Sigmoid colon (tissue), 7 donors: ENCODE measurements around the gene COX14. TPM values are rescaled to one million over a fixed set of nuclear protein-coding genes. Genes with fewer than 3 reads are reported as not detected.
A peak's percentile ranks its signal among the peaks of the same experiment; 100 is the strongest.
"Not testable (repeated sequence)": the region's sequence is repeated elsewhere in the genome, so short reads cannot be mapped to it uniquely, and the experiment has no call there.

Experiments
- DNase-seq: peaks from one replicate; pipeline ENCODE4 v3.0.0-alpha.2; 2019
- H3K27ac ChIP-seq, 4 donors: fragments of 200-600 bp; sonication (generic); one replicate each; pipeline ENCODE4 v1.5.1; 2016 to 2019; ENCODE audit warnings: mild to moderate bottlenecking in 1 of 4
- H3K27me3 ChIP-seq, 3 donors: fragments of 200-600 bp; sonication (generic); one replicate each; pipeline ENCODE4 v1.5.1; 2019; ENCODE audit warnings: mild to moderate bottlenecking in 1 of 3
- H3K36me3 ChIP-seq, 4 donors: fragments of 200-600 bp; sonication (generic); one replicate each; pipeline ENCODE4 v1.5.1; 2016 to 2019
- H3K4me1 ChIP-seq, 4 donors: fragments of 200-600 bp; sonication (generic); one replicate each; pipeline ENCODE4 v1.5.1; 2017 to 2019
- H3K4me3 ChIP-seq, 4 donors: fragments of 200-600 bp; sonication (generic); one replicate each; pipeline ENCODE4 v1.5.1; 2017 to 2019; ENCODE audit warnings: mild to moderate bottlenecking in 2 of 4, moderate library complexity in 1 of 4
- H3K9me3 ChIP-seq, 4 donors: fragments of 200-600 bp in 3 of 4; sonication (generic) in 3 of 4; one replicate each; pipeline versions ENCODE4 v1.5.1 to v1.6.1; 2013 to 2019
- EP300 ChIP-seq, 4 donors: sonication (generic); formaldehyde crosslinking; IDR thresholded peaks; one replicate each; pipeline ENCODE4 v1.6.1; 2017; ENCODE audit warnings: antibody characterized with exemption in 4 of 4
- POLR2A ChIP-seq, 2 donors: fragments of 450-650 bp; IDR thresholded peaks; one replicate each; pipeline ENCODE4 v1.6.1; 2016; ENCODE audit warnings: antibody characterized with exemption in 2 of 2, mild to moderate bottlenecking in 2 of 2, moderate library complexity in 2 of 2
- POLR2AphosphoS5 ChIP-seq, 4 donors: sonication (generic); formaldehyde crosslinking; IDR thresholded peaks; one replicate each; pipeline ENCODE4 v1.6.1; 2017; ENCODE audit warnings: antibody characterized with exemption in 4 of 4
- WGBS, 2 donors: extraction: QIAGEN DNeasy Blood & Tissue Kit; methylation state at CpG; one replicate each; pipeline ENCODE4 v1.1.7; 2013; 5-methylcytosine and 5-hydroxymethylcytosine counted together
- intact Hi-C: fragments of 100-400 bp; cut with DNase I; formaldehyde crosslinking; loops from one replicate; pipeline ENCODE4 v1.15.1; 2023
- polyA plus RNA-seq, 3 donors: library from polyadenylated mRNA; stranded (reverse); fragments of 200-250 nt; gene quantifications; one replicate each; pipeline ENCODE4 v1.2.3, GENCODE V29; 2013
- total RNA-seq, 4 donors: library from RNA; depleted of rRNA; stranded (reverse); fragments of >200 nt; gene quantifications; one replicate each; pipeline ENCODE4 v1.1.0, GENCODE V29; 2016
- TF ChIP-seq, protein P1 (sequence below), 4 experiments: fragments of 450-650 bp in 3 of 4; fragments of 200-600 bp in 1 of 4; IDR thresholded peaks; one replicate each; pipeline ENCODE4 v1.5.1; 2016 to 2019; ENCODE audit warnings: antibody characterized with exemption in 4 of 4, mild to moderate bottlenecking in 3 of 4, moderate library complexity in 2 of 4
- donor health status: healthy with polysubstance abuse.
- donor health status: Bipolar disorder and iron deficiency.
- donor health status: healthy.

COX14 gene
- total and polyA plus RNA-seq, 7 donors: 87.8 to 266 (median 124) TPM

DNA sequence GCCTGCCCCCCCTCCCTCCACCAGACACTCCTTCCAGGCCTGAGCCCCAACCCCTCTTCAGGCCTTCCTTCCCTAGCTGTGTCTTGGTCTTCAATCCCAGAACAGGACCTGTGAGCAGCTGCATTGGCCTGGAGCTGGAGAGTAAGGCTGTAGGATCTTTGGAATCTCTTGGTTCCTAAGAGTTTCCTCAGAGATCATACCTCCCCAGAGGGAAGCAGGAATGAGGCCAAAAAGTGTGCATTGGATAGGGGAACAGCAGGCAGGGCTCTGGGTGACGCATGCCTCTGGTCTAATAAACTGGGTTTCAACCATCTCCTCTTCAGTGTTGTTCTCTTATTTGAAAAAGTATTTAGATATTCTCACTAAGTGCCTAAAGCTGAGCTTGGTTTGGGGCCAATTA lies 28.7 kb upstream of the COX14 start:
- no peak for TF ChIP-seq POLR2A (IDR thresholded peaks at IDR 0.05)
- no peak for TF ChIP-seq POLR2AphosphoS5 (IDR thresholded peaks at IDR 0.05)
- no peak for TF ChIP-seq EP300 (IDR thresholded peaks at IDR 0.05)
- TF ChIP-seq, protein P1, sequence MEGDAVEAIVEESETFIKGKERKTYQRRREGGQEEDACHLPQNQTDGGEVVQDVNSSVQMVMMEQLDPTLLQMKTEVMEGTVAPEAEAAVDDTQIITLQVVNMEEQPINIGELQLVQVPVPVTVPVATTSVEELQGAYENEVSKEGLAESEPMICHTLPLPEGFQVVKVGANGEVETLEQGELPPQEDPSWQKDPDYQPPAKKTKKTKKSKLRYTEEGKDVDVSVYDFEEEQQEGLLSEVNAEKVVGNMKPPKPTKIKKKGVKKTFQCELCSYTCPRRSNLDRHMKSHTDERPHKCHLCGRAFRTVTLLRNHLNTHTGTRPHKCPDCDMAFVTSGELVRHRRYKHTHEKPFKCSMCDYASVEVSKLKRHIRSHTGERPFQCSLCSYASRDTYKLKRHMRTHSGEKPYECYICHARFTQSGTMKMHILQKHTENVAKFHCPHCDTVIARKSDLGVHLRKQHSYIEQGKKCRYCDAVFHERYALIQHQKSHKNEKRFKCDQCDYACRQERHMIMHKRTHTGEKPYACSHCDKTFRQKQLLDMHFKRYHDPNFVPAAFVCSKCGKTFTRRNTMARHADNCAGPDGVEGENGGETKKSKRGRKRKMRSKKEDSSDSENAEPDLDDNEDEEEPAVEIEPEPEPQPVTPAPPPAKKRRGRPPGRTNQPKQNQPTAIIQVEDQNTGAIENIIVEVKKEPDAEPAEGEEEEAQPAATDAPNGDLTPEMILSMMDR (IDR thresholded peaks at IDR 0.05): no peak
- Histone ChIP-seq H3K9me3 (no peaks in the 10 kb centered on the region), H3K27ac (no peak overlapping the region), H3K27me3 (no peaks in the 10 kb centered on the region), H3K4me1 (peaks cover 0 to 17% (median 11%) of the 10 kb centered on the region in 4 donors), H3K4me3 (no peak overlapping the region), H3K36me3 (peaks cover 0 to 18% (median 14%) of the 10 kb centered on the region in 4 donors)
- intact Hi-C loops: no loop called here
- no peak for DNase-seq
- 90 to 97% methylated on average over 1 of the region's 1 CpG for WGBS, 2 donors

DNA sequence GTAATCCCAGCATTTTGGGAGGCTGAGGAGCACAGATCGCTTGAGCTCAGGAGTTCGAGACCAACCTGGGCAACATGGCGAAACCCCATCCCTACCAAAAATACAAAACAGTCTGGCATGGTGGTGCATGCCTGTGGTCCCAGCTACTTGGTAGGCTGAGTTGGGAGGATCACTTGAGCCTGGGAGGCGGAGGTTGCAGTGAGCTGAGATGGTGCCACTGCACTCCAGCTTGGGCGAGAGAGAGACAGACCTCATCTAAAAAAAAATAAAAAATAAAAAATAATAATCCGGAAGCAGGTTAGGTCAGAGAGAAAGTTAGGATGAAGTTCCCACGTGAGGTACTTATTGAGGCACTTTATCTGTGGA lies 27.6 kb upstream of the COX14 start:
- H3K36me3 ChIP-seq: peaks cover 2 to 29% (median 24%) of the 10 kb centered on the region in 4 donors
- H3K9me3 ChIP-seq, DNase-seq, H3K27me3 ChIP-seq: not testable (repeated sequence)
- intact Hi-C loops: loop anchor here (2.0 kb wide), 2 partner anchors 26 to 82 kb away; partner anchors contain the start of gene CERS5
- H3K4me1 ChIP-seq: peaks cover 0 to 24% (median 11%) of the 10 kb centered on the region in 4 donors
- 40 to 48% methylated on average over 7 of the region's 7 CpGs for WGBS, 2 donors
- H3K27ac ChIP-seq: peak overlapping the region; percentile 96 to 99 (median 98)
- peak overlapping the region; percentile 80 to 99 (median 90) for H3K4me3 ChIP-seq

DNA sequence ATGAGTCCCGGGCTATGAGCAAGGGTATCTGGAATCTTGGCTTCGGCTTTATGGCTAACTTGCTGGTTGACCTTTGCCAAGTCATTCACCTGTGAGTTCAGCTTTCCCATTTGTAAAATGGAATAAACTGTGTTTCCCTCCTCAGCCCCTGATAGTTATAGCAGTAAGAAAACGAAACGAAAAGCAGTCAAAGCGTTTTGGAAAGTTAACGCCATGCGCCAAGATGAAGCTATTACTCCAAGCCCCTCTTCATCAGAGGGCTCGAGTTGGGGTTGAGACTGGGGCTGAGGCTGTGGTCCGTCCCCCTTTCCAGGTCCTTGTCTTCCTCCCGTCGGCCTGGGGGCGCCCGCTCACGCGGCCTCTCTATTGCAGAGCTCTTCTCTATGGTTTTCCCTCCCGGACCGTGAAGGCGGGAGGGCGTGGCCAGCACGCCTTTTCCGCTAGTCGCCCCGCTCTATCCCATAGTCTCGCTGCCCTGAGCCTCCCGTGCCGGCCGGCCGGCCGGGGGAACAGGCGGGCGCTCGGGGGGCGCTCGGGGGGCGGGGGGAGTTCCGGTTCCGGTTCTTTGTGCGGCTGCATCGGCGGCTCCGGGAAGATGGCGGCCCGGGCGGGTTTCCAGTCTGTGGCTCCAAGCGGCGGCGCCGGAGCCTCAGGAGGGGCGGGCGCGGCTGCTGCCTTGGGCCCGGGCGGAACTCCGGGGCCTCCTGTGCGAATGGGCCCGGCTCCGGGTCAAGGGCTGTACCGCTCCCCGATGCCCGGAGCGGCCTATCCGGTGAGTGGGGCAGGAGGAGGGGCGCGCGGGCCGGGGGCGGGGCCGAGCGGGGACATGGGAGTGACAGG lies 27.0 kb upstream of the COX14 start, which contains the start of gene SMARCD1:
TSS of gene SMARCD1 (plus strand) at position 568 of the 840 bp plus-strand sequence. CDS start at position 596, 28 bp downstream.
- intact Hi-C loops: loop anchor here (2.0 kb wide), 2 partner anchors 26 to 82 kb away; partner anchors contain the start of gene CERS5
- Histone ChIP-seq H3K36me3 (peaks cover 5 to 35% (median 30%) of the 10 kb centered on the region in 4 donors), H3K4me1 (peaks cover 0 to 24% (median 11%) of the 10 kb centered on the region in 4 donors), H3K27me3 (no peaks in the 10 kb centered on the region), H3K27ac (peak within 1 kb of the TSS; percentile 96 to 99 (median 98)), H3K4me3 (peak within 1 kb of the TSS; percentile 80 to 99 (median 90)), H3K9me3 (no peaks in the 10 kb centered on the region)
- WGBS, 2 donors: 0 to 1% methylated on average over 69 of the region's 69 CpGs
- DNase-seq: peak; percentile 96
- TF ChIP-seq, protein P1 (IDR thresholded peaks at IDR 0.05): peak in 1 of 4 experiments; percentile 22
- TF ChIP-seq POLR2AphosphoS5 (IDR thresholded peaks at IDR 0.05) (peak in 2 of 4 donors; percentile 50 to 65), EP300 (IDR thresholded peaks at IDR 0.05) (no peak), POLR2A (IDR thresholded peaks at IDR 0.05) (no peak)

DNA sequence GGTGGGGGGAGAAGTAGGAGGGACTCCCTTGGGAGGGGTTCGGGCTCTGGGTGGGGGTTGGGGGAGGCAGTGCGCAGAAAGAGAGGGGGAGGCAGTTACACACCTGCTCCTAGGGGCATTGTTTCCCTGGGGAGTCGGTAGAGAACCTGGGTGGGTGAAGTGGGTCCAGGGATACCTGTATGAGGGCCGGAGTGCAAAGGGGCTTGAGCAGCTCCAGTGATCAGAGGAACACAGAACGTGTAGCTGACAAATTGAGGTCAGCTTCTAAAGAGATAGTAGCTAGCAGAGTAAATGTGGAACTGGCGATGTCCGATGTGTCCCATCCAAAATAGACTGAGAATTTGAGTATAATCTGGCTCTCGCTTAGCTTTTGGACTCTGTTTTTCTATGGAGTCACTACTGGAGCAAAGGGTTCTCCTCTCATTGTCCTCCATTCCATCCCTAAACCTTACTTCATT lies 26.4 kb upstream of the COX14 start:
- DNase-seq: no peak
- TF ChIP-seq POLR2AphosphoS5 (IDR thresholded peaks at IDR 0.05) (no peak), POLR2A (IDR thresholded peaks at IDR 0.05) (no peak), EP300 (IDR thresholded peaks at IDR 0.05) (no peak)
- TF ChIP-seq, protein P1 (IDR thresholded peaks at IDR 0.05): no peak
- H3K4me1 ChIP-seq: peaks cover 0 to 24% (median 11%) of the 10 kb centered on the region in 4 donors
- H3K27ac ChIP-seq: peak overlapping the region; percentile 96 to 99 (median 98)
- peak overlapping the region; percentile 80 to 99 (median 90) for H3K4me3 ChIP-seq
- no peaks in the 10 kb centered on the region for H3K9me3 ChIP-seq
- no peaks in the 10 kb centered on the region for H3K27me3 ChIP-seq
- H3K36me3 ChIP-seq: peaks cover 5 to 41% (median 36%) of the 10 kb centered on the region in 4 donors
- WGBS, 2 donors: 11% methylated on average over 8 of the region's 8 CpGs
- intact Hi-C loops: loop anchor here (2.0 kb wide), 2 partner anchors 25 to 81 kb away; partner anchors contain the start of gene CERS5

DNA sequence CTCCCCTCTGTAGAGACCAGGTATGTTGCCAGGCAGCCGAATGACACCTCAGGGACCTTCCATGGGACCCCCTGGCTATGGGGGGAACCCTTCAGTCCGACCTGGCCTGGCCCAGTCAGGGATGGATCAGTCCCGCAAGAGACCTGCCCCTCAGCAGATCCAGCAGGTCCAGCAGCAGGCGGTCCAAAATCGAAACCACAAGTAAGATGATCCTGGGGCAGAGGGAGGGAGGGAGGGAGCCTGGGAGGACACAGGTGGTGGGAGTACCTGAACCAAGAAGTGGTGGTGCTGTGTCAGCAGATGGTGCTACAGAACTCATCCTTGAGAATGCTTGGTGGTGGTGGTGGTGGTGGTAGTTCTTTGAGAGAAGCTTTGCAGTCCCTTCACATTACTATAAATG lies 25.9 kb upstream of the COX14 start:
- Histone ChIP-seq H3K9me3 (no peaks in the 10 kb centered on the region), H3K36me3 (peaks cover 9 to 46% (median 39%) of the 10 kb centered on the region in 4 donors), H3K4me1 (peaks cover 0 to 24% (median 11%) of the 10 kb centered on the region in 4 donors), H3K4me3 (peak overlapping the region in 3 of 4 donors; percentile 89 to 99 (median 92)), H3K27me3 (no peaks in the 10 kb centered on the region), H3K27ac (peak overlapping the region; percentile 96 to 99 (median 98))
- DNase-seq: no peak
- intact Hi-C loops: no loop called here
- TF ChIP-seq POLR2A (IDR thresholded peaks at IDR 0.05) (no peak), EP300 (IDR thresholded peaks at IDR 0.05) (no peak), POLR2AphosphoS5 (IDR thresholded peaks at IDR 0.05) (no peak)
- TF ChIP-seq, protein P1 (IDR thresholded peaks at IDR 0.05): no peak
- 75 to 87% methylated on average over 5 of the region's 5 CpGs for WGBS, 2 donors
